ENCODE measurements around the gene CDC42EP2.

Gene CDC42EP2, protein sequence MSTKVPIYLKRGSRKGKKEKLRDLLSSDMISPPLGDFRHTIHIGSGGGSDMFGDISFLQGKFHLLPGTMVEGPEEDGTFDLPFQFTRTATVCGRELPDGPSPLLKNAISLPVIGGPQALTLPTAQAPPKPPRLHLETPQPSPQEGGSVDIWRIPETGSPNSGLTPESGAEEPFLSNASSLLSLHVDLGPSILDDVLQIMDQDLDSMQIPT

DNA sequence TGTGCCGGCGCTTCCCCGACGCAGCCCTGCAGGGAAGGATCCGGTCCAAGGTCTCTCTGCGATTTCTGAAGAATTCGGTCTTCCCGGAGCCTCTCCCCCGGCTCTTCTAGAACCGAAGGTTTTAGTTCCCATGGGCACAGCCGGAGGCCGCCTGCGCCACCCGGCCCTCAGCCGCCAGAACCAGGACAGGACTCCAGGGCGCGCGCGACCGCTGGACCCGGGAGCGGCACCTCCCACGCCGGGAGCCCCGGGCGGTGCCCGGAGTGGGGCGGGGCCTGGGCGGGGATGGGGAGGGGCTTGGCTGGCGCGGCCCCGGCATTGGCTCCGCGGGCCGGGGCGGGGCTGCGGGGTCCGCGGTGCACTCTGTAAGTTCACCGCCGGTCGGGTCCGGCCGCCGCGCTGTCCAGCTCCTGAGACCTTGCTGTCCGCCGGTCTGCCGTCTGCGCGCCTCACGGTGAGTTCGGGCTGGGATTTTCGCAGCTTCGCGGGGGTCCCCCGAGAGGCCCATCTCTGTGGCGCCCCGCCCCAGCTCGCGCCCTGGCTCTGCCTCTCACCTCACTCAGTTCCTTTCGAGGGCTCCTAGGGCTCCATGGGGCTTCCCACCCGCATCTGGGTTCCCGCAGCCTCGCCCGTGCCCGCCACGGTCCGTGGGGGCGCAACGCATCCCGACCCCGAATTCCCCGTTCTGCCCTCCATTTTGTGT, at the start of gene CDC42EP2:
Gene CDC42EP2 (plus strand): TSS at position 366 of the 703 bp plus-strand sequence. CDS start 6,033 bp downstream, outside the sequence.
- DNase-seq: peak; percentile 71

DNA sequence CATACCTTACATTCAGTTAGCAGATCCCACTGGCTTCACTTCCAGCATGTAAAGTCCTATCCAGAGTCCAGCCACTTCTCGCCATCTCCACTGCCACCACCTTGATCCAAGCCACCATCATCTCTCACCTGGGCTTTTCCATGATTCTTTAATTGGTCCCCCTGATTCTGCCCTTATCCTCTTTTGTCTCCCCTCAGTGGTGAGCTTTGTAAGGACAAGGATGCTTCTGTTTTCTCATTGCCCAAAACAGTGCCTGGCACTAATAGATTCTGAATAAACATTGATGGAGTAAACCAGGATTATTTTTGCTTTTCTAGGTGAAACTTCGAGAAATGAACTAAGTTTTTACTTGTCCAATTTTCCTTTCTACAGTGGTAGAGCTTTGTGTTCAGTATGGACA, 48.5 kb upstream of the CDC42EP2 start:
- DNase-seq: no peak

DNA sequence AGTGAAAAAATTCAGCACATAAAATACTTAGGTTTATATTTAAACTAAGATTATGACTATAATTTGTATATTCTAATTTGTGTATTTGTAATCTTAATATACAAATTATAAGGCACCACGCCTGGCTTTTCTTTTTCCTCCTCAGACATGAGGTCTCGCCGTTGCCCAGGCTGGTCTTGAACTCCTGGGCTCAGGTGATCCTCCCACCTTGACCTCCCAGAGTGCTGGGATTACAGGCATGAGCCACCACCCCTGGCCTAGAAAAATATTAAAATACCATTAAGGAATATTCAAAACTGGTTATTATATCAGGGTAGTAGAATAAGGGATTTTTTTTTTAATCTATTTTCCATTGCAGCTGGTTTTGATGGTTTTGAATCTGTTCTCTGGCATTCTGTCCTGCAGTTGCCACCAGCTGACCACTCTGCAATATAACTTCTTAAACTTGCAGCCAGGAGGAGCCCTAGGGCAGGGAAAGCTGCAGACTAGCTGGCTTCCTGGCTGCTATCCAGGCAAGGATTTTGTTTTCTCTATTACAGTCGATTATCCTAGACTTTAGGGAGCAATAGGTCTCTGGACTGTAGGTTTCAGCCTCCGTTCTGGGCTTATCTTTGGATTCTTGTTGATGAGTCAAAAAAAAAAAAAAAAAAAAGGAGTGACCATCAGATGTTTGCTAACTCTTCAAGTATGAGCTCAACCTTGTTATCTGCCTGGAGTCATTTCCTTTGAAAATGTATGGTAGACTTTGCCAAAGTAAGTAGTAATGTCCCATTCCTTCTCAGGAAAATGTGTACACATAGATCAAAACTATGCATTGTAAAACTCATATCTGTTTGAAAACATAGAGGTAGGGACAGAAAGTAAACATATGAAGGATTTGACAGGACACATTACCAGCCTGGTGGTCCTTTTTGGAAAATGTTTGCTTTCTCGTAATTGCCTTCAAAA, 39.7 kb upstream of the CDC42EP2 start:
- peak; percentile 11 for DNase-seq

DNA sequence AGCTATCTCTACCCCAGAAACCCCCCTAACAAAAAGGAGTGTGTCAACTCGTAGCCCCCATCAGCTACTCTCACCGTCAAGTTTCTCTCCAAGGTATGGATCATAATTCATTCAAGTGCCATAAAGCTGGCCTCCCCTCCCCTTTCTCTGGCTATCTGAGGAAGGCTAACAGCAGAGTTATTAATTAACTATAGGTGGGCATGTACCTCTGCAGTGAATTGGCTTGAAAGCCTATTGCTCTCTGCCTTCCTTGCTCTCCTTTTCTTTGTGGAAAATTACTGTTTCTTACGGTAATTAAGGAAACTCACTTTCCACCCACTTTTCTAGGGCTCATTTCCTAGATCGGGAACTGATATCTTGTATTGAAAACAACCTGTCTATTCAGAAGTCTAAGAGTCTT, 38.8 kb upstream of the CDC42EP2 start:
- DNase-seq: no peak

DNA sequence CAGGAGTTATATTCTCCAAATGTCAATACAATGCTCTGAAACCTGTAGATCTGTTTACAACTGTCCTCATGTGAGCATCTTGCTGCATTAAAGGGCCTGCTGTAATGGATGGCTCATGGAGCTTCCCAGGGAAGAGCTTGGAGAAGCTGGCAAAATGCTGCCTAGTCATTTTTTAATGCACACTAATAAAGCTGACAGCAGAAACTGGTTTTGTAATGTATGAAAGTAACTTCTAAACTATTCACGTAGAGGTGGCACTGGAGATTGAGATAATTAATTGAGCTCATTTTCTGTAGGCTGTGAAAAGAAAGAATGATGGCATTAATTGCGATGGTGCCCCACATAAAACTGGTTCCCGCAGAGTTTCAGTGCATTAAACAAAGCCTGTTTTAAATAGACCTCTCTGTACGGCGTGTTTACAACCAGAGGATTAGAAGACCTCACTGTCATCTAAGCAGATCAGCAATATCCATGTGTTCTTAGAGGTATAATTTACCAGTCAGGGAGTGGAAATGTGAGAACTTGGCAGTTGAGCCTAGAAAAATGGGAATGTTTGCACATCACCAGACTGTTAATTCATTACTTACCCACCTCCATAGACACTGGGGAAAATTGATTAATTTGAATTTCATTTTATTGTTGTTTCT, 36.9 kb upstream of the CDC42EP2 start:
- DNase-seq: no peak

DNA sequence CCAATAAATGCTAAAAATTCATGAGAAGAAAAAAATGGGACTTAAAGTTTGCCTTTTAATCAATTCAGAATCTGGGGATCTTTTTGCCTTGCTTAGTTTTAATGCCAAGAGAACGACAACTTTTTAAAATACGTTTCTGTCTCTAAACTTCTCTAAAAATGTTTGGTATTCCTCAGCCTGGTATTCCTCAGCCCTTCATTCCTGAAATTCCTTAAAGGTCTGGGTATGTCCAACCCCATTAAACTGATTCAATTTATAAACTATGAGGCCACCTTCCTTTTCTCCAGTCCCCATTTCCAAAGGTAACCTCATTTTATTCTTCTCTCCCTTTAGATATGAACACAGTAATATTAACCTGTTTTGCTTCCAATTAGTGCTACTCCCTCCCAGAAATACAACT, 36.3 kb upstream of the CDC42EP2 start:
- DNase-seq: no peak

DNA sequence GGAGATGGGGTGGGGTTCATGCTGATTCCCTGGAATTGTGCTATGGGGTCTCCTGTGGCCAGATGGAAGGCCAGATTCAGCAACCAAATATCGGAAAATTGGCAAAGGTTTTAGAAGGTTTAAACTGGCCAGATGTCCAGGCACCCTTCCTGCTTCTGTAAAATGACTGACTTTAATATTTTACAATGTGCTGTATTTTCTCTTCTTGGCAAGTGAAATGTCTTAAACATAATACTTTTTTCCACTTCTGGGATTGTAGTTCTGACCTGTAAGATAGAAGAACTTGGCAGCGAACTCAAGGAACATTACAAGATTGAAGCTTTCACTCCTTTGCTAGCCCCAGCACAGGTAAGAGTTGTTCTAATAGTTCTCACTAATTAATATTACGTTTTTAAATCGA, 35.4 kb upstream of the CDC42EP2 start:
- no peak for DNase-seq

DNA sequence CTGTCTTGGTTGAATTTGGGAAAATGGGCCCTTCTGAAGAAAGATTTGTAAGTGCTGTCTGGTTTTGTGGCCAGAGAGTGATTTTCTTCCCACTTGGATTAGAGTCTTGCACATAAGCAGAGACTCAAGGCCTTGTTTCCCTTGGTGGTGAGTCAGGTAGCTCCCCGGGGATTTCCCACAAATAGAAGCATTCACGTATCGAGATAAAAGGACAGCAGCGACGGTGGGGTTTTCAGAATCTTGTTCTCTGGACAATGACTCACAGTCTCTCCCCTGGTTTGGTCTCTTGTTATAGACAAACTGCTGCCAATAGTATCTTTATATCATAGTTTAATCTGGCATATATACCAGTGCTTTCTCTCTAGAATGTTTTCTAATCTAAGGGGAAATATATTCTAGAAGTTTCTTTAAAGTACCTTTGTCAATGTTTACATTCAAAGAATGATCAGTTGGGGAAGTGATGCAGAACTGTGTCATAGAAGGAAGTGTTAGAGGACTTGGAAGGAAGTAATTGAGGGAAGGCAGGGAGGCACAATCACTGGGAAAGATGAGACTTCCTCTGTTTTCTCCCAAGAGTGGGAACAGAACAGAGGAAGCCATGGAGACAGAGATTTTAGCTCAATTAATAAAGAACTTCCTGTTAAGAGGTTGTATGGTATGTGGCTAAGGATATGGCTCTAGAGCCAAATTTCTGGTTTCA, 34.8 kb upstream of the CDC42EP2 start:
- no peak for DNase-seq

DNA sequence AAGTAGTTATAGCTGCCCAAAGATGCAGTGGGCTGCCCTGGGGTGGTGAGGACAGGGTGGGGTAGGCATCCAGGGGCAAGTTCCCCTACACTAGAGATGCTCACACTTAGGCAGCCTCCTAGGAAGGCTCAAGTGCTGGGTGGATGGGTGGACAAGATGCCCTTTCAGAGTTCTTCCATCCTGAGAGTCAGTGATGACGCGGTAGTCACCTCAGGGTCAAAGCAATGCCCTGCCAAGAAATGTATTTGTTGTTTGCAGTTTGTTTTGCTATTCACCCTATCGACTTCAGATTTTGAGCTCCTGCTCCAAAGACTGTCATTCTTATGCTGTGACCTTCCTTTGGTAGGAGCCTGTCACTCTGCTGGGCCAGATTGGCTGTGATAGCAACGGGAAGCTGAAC, 34.0 kb upstream of the CDC42EP2 start:
- no peak for DNase-seq

DNA sequence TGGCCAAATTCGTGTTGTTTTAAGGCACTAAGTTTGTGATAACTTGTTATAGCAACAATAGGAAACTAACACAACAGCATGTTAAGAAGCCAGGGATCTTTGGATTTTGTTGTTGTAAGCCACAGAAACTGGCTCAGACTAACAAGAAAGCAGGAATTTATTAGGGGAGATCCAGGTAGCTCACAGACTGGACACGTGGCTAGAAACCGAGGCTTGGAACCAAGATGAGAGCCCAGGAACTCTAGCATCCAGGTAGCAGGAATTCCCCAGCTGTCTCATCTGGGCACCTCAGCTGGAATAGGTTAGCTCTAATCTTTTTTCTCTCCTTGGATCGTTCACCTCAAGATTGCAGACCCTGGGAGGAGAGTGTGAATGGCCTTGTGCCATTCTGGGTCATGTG, 28.0 kb upstream of the CDC42EP2 start:
- no peak for DNase-seq

DNA sequence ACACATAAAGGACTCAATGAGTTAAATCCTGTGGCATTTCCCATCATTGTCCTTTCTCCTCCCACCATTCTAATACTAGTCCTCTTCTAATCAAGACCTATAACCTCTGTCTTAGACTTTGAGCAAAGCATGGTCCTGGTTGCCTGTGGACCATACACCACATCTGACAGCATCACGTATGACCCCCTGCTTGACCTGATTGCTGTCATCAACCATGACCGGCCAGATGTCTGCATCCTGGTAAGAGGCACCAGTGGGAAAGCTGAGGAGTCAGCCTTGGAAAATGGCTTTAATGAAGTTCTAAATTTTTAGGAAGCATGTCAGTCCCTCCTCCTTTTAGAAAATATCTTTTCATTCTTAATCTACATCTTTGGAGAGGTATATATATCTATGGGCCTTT, 27.1 kb upstream of the CDC42EP2 start:
- no peak for DNase-seq

DNA sequence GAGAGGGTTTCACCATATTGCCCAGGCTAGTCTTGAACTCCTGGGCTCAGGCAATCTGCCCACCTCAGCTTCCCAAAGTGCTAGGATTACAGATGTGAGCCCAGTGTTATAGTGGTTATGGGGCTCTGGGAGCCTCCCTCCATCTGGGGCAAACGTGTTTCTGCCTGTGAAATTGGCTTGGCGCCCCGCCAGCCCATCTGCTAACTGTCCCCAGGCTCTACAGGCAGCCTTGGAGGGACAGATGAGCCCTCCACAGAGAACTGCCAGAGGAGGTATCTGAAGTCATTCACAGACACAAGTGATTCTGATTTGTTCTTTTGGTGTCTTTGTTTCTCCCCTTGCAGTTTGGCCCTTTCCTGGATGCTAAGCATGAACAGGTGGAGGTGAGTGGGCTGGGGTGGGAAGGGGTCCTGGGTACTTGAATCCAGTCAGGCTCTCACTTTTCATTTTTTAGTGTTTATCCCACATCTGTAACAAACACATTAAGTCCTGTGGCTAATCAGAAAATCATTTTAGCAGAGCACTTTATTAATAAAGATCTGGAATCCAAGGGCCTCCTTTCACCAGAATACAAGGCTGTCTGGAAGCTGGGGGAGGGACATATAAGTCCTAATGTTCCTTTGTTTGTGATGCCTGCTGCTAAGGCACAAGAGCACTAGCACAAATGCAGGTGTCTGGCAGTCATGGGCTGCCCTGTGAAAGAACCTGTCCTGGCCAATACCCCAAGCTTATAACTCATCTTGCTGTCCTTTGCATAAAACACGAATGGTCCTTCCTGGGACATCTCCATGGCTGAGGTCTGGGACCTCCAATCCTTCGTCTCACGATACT, 25.7 kb upstream of the CDC42EP2 start:
- DNase-seq: no peak

DNA sequence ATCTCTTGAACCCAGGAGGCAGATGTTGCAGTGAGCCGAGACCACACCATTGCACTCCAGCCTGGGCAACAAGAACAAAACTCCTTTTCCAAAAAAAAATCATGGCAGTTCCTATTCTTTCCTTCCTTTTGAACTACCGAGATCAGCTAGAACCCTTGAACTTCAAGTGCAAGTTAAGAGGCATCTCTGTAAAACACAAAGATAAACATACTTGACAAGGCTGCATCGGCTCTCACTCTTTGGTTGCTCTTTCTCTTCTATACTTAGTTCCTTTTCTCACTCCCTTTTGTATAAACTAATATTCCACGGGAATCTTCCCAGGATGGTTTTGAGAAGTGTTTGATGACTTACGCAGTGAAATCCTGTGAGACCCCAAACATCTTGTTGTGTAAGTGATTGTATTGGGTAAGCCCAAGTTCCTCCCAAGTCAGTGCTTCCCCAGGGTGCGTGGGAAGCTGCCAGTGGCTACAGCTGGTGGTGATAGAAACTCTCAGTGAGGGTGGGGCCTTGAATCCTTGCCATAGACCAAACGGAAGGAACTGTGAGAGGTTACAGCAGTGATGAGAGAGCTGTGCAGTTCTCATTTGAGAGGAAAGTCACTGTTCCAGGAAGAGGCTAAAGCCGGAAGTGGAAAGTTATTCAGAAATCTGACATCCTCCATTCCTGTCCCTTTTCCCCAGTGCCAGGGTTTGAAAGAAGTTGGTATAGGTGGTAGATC, 24.1 kb upstream of the CDC42EP2 start:
- DNase-seq: no peak

DNA sequence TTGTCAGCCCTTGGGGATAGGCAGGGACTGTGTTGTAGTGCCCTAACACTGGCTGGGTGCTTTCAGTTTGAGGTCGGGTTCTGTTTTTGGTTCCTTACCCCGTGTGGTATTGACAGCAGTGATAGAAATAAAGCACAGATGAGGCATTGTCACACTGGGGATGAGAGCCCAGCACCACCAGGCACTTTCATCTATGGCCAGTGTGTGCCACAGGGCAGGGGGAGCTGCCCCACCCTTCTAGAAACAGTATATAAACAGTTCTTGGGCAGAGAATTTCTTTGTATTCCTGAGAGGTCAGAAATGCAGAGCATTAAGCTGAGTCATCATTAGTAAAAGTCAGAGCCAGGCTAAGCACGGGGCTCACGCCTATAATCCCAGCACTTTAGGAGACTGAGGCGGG, 23.1 kb upstream of the CDC42EP2 start:
- DNase-seq: no peak

DNA sequence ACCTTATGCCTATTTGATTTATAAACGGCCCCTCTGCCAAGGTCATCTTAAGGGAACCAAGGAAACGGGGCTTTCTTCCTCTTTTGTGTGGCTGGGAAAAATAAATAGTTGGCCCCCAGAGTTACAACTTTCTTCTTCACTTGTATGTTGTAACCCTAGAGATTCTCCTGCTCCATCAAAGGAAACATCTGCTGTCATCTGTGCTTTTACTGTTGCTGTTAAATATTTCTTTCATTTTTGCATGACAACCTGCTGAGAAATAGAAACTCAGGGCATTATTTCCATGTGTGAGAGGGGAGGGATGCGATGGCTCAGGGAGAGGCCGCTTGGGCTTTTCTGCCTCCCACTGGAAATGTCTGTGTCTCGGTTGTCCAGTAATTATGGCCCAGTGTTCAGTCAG, 21.8 kb upstream of the CDC42EP2 start:
- DNase-seq: no peak

DNA sequence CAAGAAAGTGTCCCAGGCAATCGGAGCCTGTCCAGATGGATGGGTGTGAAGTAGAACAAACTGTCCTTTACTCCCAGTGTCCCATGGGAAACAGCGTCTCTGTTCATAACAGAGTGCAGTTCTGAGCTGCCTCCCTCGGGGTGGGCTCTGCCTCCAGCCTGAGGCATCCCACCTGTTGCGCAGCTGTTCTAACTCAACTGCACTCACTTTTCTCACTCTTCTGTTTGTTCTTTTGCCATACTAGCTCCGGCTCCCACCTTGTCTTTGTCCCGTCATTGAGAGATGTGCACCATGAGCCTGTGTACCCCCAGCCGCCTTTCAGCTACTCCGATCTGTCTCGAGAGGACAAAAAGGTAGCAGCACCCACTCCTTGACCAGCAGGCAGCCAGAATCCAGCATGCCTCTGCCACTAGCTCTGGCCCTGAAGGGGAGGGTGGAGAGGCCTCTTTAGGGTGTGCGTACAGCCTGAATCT, 20.7 kb upstream of the CDC42EP2 start:
- no peak for DNase-seq

DNA sequence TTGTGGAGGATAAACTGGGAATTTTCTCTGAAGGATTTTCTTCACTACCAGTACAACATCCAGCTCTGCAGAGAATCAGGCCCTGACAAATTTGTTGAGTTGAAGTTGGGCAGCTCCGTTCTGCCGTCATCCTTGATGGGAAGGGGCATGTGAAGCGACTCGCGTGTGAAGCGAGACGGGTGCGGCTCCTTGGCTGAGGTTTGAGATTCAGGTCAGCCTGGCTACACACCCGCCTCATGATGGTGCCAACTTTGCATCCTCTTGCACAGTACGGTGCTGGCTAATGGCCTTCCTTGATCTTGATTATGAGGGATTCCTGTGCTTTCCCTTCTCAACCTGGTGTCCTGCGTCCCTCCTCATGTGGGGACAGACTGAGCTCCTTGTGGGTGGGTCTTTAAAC, 19.7 kb upstream of the CDC42EP2 start:
- DNase-seq: no peak

DNA sequence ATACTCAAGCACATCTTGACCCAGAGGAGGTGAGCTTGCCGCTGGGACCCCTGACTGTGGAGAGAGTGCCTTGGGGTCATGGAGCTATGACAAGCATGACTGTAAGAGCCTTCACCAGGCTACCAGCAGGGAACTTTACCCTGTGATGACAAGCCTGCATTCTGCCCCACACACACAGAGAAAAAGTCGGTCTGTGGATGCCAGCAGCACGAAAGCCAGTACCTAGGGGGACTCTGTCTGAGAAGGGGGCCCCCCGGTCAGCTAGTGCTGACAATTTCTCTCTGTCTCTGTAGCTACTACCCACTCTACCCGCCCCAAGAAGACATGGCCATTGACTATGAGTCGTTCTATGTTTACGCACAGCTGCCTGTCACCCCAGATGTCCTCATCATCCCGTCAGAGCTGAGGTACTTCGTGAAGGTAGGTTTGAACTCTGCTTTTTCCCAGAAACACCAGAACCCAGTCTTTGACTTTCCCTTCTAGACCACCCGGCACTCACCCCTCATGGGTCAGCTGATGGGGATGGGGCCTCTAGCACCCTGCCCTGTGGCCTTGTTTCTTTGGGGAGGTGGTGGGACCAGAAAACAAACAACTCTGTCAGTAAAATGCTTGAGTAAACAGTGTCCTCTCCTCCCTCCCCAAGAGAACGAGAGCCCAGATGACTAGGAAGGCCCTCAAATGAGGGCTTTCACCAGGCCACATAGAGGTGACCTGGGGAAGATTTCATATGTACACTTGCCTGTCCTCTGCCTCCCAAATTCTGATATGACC, 18.9 kb upstream of the CDC42EP2 start:
- no peak for DNase-seq

DNA sequence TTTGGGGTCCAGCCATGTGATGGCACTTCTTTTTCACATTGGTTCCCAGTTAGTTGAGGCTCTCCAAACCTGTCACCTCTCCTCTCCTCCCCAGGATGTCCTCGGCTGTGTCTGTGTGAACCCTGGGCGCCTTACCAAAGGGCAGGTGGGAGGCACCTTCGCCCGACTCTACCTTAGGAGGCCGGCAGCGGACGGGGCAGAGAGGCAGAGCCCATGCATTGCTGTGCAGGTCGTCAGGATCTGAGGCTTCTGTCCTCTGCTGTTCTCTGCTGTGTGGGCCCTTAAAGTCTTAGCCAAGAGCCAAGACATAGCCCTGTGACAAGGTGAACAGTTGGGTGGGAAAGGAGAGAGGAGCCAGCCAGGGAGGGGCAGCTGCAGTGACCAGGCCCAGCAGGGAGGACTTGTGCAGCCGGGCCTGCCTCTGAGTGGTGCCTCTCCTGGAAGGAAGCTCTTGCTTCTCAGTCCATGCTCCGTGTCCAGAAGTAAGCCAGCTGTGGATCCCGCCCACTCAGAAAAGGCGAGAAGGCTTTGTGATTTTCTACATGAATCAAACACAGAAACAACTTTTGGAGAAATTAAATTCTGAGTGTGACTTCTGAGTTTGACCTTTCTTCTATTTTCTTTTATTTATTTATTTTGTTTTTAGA, 17.5 kb upstream of the CDC42EP2 start:
- no peak for DNase-seq
